Endothelial cell (in vitro differentiated cells): Measurements from ENCODE around the gene SAC3D1. TPM values are rescaled to one million over a fixed set of nuclear protein-coding genes. Genes with fewer than 3 reads are reported as not detected.
"Not testable (repeated sequence)": the region's sequence is repeated elsewhere in the genome, so short reads cannot be mapped to it uniquely, and the experiment has no call there.

Experiments used
- DNase-seq: peaks from one replicate; pipeline ENCODE4 v3.0.0; 2021; ENCODE audit warnings: low spot score
- H3K27ac Mint-ChIP-seq: one replicate; pipeline ENCODE4 v1.8.0; 2021; ENCODE audit warnings: mixed read lengths, inconsistent platforms; ENCODE audit not compliant: unreplicated experiment
- H3K27me3 Mint-ChIP-seq: one replicate; pipeline ENCODE4 v1.8.0; 2021; ENCODE audit warnings: mild to moderate bottlenecking, moderate library complexity, mixed read lengths, inconsistent platforms; ENCODE audit not compliant: unreplicated experiment
- H3K36me3 Mint-ChIP-seq: one replicate; pipeline ENCODE4 v1.8.0; 2021; ENCODE audit warnings: mild to moderate bottlenecking, low read depth, mixed read lengths, inconsistent platforms; ENCODE audit not compliant: unreplicated experiment
- H3K4me1 Mint-ChIP-seq: one replicate; pipeline ENCODE4 v1.8.0; 2021; ENCODE audit warnings: mild to moderate bottlenecking, mixed read lengths, inconsistent platforms; ENCODE audit not compliant: unreplicated experiment
- H3K4me3 Mint-ChIP-seq: one replicate; pipeline ENCODE4 v1.8.0; 2021; ENCODE audit warnings: mild to moderate bottlenecking, mixed read lengths, inconsistent platforms; ENCODE audit not compliant: unreplicated experiment
- H3K9me3 Mint-ChIP-seq: one replicate; pipeline ENCODE4 v1.8.0; 2021; ENCODE audit warnings: mixed read lengths, inconsistent platforms; ENCODE audit not compliant: unreplicated experiment
- CTCF ChIP-seq: fragments of 200-600 bp; sonication (generic); IDR thresholded peaks from one replicate; pipeline ENCODE4 v1.5.0; 2021; ENCODE audit warnings: antibody characterized with exemption; ENCODE audit not compliant: unreplicated experiment
- total RNA-seq: library from RNA; stranded (reverse); fragmentation: NEBNext Ultra II Directional; extraction: Animal tissue kit (Norgen Biotek cat#: 25700); gene quantifications from one replicate; pipeline ENCODE4 v1.2.1, GENCODE V29; 2021; ENCODE audit not compliant: unreplicated experiment

Gene SAC3D1
- total RNA-seq, 1 donor from 2014 or later = 4.8 TPM

DNA sequence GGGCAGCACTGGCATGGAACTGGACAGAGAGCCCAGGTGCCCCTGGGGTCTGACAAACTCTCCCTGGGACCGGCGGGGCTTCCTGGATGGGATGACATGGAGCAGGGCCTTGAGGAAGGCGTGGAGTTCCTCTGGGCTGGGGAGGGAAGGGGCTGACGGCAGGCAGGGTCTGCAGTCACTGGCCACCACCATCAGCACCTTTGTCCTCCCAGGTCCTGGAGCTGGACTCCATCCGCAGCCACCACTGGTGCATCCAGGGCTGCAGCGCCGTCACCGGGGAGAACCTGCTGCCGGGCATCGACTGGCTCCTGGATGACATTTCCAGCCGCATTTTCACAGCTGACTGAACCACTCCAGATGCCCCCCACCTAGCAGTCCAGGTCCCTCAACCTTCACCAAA lies 19.5 kb upstream of the SAC3D1 start:
- TF ChIP-seq CTCF = no peak
- Mint-ChIP-seq H3K27me3 (no peaks in the 10 kb centered on the region), H3K4me3 (peak overlapping the region; percentile 21), H3K4me1 (peaks cover 5% of the 10 kb centered on the region), H3K9me3 (no peaks in the 10 kb centered on the region), H3K27ac (no peak overlapping the region), H3K36me3 (peaks cover 9% of the 10 kb centered on the region)
- DNase-seq = no peak

DNA sequence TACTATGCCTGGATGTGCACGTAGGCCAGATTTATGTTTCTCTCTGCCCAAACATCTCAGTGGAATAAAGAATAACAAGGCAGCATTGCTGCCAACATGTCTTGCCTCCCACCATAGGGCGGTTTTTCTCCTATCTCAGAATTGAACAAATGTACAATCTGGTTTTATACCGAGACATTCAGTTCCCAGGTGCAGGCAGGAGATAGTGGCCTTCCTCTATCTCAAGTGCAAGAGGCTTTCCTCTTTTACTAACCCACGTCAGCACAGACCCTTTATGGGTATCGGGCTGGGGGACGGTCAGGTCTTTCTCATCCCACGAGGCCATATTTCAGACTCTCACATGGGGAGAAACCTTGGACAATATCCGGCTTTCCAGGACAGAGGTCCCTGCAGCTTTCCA lies 17.5 kb upstream of the SAC3D1 start:
- H3K9me3 Mint-ChIP-seq, H3K4me1 Mint-ChIP-seq, DNase-seq, H3K4me3 Mint-ChIP-seq, H3K27ac Mint-ChIP-seq, H3K27me3 Mint-ChIP-seq, H3K36me3 Mint-ChIP-seq: not testable (repeated sequence)

GRCh38 chr11:65026810-65027209 lies 14.2 kb upstream of the SAC3D1 start:
- peaks cover 8% of the 10 kb centered on the region for H3K4me1 Mint-ChIP-seq
- DNase-seq = no peak
- H3K9me3 Mint-ChIP-seq = no peaks in the 10 kb centered on the region
- TF ChIP-seq CTCF = no peak
- peak overlapping the region; percentile 6 for H3K27ac Mint-ChIP-seq
- H3K36me3 Mint-ChIP-seq = no peaks in the 10 kb centered on the region
- H3K4me3 Mint-ChIP-seq = peak overlapping the region; percentile 88
- H3K27me3 Mint-ChIP-seq = peaks cover 2% of the 10 kb centered on the region

- peak; percentile 92 for DNase-seq
- Mint-ChIP-seq H3K36me3 (no peaks in the 10 kb centered on the region), H3K4me3 (peak within 1 kb of the TSS; percentile 88), H3K9me3 (no peaks in the 10 kb centered on the region), H3K27me3 (peaks cover 2% of the 10 kb centered on the region), H3K4me1 (peaks cover 8% of the 10 kb centered on the region), H3K27ac (peak within 1 kb of the TSS; percentile 6)
- TF ChIP-seq CTCF = peak; percentile 89
These were observed 13.6 kb upstream of the SAC3D1 start, which contains the start of gene SNX15 for GRCh38 chr11:65027213-65028067. SNX15 (plus strand) TSS chr11:65027439; CDS start chr11:65027538, 99 bp downstream.

GRCh38 chr11:65032216-65032615 lies 8.8 kb upstream of the SAC3D1 start:
- no peak overlapping the region for H3K27ac Mint-ChIP-seq
- peaks cover 4% of the 10 kb centered on the region for H3K36me3 Mint-ChIP-seq
- H3K27me3 Mint-ChIP-seq = peaks cover 2% of the 10 kb centered on the region
- TF ChIP-seq CTCF = no peak
- peaks cover 4% of the 10 kb centered on the region for H3K4me1 Mint-ChIP-seq
- no peak overlapping the region for H3K4me3 Mint-ChIP-seq
- H3K9me3 Mint-ChIP-seq = no peaks in the 10 kb centered on the region
- DNase-seq = no peak
